Activated CD4-positive, alpha-beta T cell treated with anti-CD3 and anti-CD28 coated beads, Interleukin-2, amount 50 U/mL, for 1 hour (primary cell): Measurements from ENCODE around the gene UBASH3B.
"Not testable (repeated sequence)": the region's sequence is repeated elsewhere in the genome, so short reads cannot be mapped to it uniquely, and the experiment has no call there.

Experiments used
- DNase-seq: peaks from one replicate; pipeline ENCODE4 v3.0.0-alpha.2; 2020

UBASH3B gene

GRCh38 chr11:122863154-122863553 lies 207.6 kb downstream of the UBASH3B start:
- not testable (repeated sequence) for DNase-seq

DNA sequence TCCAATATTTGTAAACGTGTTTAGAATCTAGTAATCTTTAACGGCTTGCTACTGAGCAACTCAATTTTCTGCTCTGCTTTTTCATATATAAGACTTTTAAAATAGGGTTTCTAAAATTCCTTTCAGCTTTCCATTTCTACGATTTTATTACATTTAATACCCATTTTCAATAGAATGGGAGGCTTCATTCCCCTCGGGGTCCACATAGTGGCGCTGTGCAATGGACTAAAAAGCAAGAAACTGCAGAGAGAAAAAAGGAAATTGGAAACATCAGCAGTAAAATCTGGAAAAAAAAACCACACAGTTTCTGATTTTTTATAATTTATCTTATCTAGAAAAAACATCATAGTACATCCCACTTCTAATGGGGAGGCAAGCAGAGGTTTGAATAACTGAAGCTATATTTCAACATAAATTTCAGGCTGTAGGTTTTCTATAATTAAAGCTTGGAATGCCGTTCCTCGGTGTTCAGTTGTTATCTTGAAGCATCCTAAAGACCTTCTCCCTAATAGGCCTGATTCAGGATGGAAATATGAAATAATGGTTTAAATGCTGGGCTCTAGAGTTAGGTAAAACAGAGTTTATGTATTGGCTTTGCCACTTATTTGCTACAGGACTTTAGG lies 208.3 kb downstream of the UBASH3B start:
- DNase-seq: peak; percentile 46
